ENCODE results near the gene PCDHGA5. TPM values are rescaled to one million over a fixed set of nuclear protein-coding genes. Genes with fewer than 3 reads are reported as not detected.

The PCDHGA5 gene
- total and polyA plus RNA-seq, 2 of the 8 experiments (the other 6 are each of a cell fraction or from before 2014, with no cell fraction given): 1.1 to 1.3 TPM

GRCh38 chr5:141407790-141408505 lies 44.0 kb downstream of the PCDHGA5 start, which contains the start of gene PCDHGB6 (continued):
- peak; percentile 23 for TF ChIP-seq TAF7 (optimal IDR thresholded peaks at IDR 0.05; ENCODE audit: borderline replicate concordance, low read depth, low read length)
- peak; percentile 18; the same call in 1 of the 2 replicates for TF ChIP-seq MAX (IDR thresholded peaks at IDR 0.05)
- peak; percentile 77 to 86 for TF ChIP-seq RAD21 (IDR thresholded peaks at IDR 0.05 in 1 of 2, conservative IDR thresholded peaks at IDR 0.05 in 1 of 2; ENCODE audit: low read depth in 2 of 2, low read length in 2 of 2)
- peak; percentile 95 for TF ChIP-seq KDM4A (IDR thresholded peaks at IDR 0.05; ENCODE audit: low read depth, low read length, severe bottlenecking)
- TF ChIP-seq HDAC2 (IDR thresholded peaks at IDR 0.05; ENCODE audit: borderline replicate concordance in 1 of 2, low read depth in 2 of 2, low read length in 2 of 2): 0 out of 4 replicates have a peak, but pooled peaks of 1 of the 2 experiments have one; percentile 68
- peak; percentile 34; the same call in 1 of the 2 replicates for TF ChIP-seq NRF1 (IDR thresholded peaks at IDR 0.05; ENCODE audit: low read depth, low read length)
- TF ChIP-seq PHF8 (conservative IDR thresholded peaks at IDR 0.05; ENCODE audit: low read depth, low read length): peak; percentile 40; the same call in 1 of the 2 replicates
- TF ChIP-seq ATF3 (IDR thresholded peaks at IDR 0.05; ENCODE audit: insufficient read depth, low read depth, low read length): 0 out of 2 replicates have a peak, but pooled peaks have one; percentile 2
- peak; percentile 56; the same call in 1 of the 2 replicates for TF ChIP-seq CREB1 (IDR thresholded peaks at IDR 0.05)
- 0 out of 2 replicates have a peak, but pooled peaks have one; percentile 8 for TF ChIP-seq TEAD4 (IDR thresholded peaks at IDR 0.05; ENCODE audit: low read depth, low read length)

All from H1 (cell line).